HG02588 (cell line): Measurements from ENCODE around the gene TMEM14C.
"Not testable (repeated sequence)": the region's sequence is repeated elsewhere in the genome, so short reads cannot be mapped to it uniquely, and the experiment has no call there.

Experiments
- ATAC-seq: cut with Tn5 transposase; IDR thresholded peaks from one replicate; pipeline ENCODE4 v1.9.1; 2021; ENCODE audit warnings: mild to moderate bottlenecking, moderate library complexity; ENCODE audit not compliant: unreplicated experiment

TMEM14C gene

GRCh38 chr6:10720960-10721849, 1.7 kb upstream of the TMEM14C start:
- not testable (repeated sequence) for ATAC-seq

GRCh38 chr6:10721850-10722569, 860 bp upstream of the TMEM14C start:
- ATAC-seq, result no peak

DNA sequence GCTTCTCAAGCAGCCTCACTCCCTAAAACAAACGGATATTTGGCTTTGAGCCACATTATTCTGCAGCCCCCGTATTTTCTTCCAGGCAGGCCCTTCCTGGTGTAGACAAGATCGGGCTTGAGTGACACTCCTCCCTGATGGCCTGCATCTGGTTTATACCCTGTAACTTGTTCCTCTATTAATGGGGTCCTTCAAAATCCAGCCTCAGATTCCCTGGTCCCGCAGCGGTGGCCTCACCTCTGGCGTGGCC, 375 bp upstream of the TMEM14C start:
- no peak for ATAC-seq

DNA sequence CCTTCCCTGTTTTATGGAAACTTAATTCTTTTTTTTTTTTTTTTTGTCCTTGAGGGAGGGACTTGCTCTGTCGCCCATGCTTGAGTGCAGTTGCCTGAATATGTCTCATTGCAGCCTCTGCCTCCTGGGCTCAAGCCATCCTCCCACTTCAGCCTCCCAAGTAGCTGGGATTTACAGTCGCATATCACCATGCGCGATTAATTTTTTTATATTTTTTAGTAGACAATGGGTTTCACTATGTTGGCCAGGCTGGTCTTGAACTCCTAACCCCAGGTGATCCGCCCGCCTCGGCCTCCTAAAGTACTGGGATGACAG, 654 bp downstream of the TMEM14C start:
- ATAC-seq, result no peak

DNA sequence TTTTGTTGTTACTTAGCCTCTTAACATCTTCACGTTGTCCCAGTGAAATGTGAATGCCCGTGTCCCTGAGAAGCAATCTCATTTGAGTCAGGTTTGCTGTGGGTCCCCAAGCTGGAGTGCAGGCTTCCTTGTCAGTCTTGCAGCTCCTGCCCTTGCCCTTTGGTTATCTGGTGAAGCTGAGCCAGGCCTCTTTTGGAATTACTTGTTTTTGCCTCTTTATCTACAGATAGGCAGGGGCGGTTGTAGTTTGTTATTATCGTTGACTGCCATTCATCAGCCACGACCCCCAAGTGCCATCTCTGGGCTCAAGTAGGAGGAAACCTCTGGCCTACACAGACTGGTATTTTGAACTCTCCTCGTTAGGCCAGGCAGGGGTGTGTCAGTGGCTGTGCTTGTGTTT, 2.2 kb downstream of the TMEM14C start:
- ATAC-seq, result no peak

DNA sequence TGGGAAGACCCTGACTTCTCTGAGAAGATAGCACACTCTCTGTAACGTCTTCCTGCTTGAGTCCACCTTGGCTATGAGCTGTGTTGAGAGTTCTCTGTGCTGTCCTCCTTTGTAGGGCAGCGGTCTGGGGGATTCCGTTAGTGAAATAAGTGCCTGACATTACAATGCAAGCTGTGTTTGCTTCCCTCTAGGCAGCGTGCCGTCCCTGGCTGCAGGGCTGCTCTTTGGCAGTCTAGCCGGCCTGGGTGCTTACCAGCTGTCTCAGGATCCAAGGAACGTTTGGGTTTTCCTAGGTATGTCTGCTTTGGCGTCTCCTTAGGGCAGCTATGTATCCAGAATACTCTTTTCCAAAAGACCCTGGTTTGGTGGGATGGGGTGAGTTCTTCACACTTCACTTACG, 2.8 kb downstream of the TMEM14C start:
- no peak for ATAC-seq

DNA sequence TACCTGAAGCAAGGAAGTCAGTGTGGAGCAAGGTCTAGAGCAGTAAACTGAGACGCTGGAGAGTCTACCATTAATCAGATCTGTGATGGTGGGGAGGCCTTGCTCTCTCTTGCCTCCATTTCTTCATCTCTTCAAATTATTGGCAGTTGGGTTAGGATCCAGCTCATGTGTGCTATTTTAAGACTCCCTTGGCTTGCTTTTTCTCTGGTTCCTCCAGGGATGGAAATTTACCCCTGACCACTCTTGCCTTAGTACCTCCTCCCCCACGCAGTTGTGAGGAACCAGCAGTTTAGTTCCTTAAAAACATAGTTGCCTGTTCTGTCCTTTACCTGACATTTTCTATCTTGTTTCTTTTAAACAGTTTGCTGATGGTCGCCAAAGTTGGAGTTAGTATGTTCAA, 7.4 kb downstream of the TMEM14C start:
- no peak for ATAC-seq

DNA sequence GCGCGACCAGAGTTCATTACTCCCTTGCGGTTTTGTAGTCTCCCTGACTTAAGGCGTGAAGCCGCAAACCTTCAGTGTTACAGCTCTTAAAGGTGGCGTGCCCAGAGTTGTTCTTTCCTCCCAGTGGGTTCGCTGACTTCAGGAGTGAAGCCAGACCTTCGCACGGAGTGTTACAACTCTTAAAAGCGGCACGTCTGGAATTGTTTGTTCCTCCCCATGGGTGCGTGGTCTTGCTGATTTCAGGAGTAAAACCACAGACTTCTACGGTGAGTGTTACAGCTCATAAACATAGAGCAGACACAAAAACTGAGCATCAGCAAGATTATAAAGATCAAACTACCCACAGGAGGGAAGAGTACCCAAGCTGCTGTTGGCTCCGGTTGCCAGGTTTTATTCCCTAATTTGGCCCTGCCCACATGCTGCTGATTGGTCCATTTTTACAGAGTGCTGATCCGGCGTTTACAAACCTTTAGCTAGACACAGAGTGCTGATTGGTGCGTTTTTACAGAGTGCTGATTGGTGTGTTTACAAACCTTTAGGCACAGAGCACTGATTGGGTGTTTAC, 10.4 kb downstream of the TMEM14C start:
- no peak for ATAC-seq

DNA sequence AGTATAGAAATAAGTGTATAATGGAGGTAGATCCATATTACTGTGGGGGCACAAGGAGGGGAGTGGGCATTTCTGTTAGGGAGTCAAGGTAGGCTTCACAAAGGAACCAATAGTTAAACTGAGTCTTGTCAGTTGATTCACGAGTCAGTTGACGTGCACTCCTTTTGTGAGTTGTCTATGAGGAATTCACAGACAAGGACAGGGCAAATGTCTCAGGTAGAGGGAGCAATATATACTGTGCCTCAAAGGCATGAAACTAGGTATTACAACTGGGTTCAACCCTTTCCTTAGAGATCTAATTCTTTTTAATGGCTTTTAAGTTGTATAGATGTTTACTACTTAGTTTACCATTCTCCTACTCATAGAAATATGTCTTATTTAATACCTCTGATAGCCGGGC, 11.0 kb downstream of the TMEM14C start:
- no peak for ATAC-seq

DNA sequence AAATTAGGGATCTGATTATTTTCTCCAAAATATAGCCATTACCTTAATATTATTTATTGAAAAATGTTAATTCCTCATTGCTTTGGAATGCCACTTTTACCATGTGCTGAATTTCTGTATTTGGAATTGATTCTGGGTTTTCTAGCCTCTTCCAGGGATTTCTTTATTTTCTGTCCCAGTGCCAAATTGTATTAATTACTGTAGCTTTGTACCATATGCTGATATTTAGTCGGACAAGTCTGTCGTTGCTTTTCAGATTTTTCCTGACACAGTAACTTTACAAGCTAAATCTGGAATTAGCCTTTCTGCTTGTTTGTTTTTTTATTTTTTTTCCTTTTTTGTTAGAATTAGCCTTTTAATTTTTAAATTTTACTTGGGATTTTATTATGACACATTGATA, 13.9 kb downstream of the TMEM14C start:
- ATAC-seq, result no peak

- ATAC-seq, result no peak
These were observed 17.2 kb downstream of the TMEM14C start for GRCh38 chr6:10740061-10740460.

DNA sequence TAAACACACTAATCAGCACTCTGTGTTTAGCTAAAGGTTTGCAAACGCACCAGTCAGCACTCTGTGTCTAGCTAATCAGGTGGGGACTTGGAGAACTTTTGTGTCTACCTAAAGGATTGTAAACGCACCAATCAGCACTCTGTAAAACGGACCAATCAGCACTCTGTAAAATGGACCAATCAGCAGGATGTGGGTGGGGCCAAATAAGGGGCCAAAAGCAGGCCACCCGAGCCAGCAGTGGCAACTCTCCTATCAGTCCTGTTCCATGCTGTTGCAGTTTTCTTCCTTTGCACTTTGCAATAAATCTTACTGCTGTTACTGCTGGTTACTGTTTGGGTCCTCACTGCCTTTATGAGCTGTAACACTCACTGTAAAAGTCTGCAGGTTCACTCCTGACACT, 18.8 kb downstream of the TMEM14C start:
- not testable (repeated sequence) for ATAC-seq

GRCh38 chr6:10742251-10742650, 19.4 kb downstream of the TMEM14C start:
- ATAC-seq, result no peak

GRCh38 chr6:10743515-10743914, 20.6 kb downstream of the TMEM14C start:
- ATAC-seq, result no peak

DNA sequence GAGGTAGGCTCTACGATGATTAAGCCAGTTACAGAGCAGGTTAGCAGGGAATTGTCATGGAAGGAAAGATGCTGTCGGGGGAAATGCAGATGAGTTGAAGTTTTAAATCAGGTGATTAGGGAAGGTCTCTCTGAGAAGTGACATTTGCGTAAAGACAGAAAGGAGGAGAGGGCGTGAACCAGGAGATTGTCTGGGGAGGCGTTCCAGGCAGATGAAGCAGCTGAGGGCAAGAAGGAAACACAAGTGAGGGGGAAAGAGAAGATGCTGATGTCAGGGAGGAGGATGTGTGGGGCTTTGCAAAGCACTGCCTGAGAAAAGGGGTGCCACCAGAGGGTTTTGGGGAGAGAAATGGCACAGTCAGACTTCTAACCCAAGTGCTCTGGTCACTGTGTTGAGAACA, 22.2 kb downstream of the TMEM14C start:
- no peak for ATAC-seq

GRCh38 chr6:10746915-10747250, 24.0 kb downstream of the TMEM14C start:
- no peak for ATAC-seq

- ATAC-seq, result peak; percentile 95
These were observed 24.5 kb downstream of the TMEM14C start, which contains the start of gene TMEM14B for GRCh38 chr6:10747251-10747972. TMEM14B (plus strand) TSS chr6:10747805; CDS start chr6:10749246, 1,441 bp downstream.

- ATAC-seq, result no peak
These were observed 26.9 kb downstream of the TMEM14C start for GRCh38 chr6:10749734-10750133.

DNA sequence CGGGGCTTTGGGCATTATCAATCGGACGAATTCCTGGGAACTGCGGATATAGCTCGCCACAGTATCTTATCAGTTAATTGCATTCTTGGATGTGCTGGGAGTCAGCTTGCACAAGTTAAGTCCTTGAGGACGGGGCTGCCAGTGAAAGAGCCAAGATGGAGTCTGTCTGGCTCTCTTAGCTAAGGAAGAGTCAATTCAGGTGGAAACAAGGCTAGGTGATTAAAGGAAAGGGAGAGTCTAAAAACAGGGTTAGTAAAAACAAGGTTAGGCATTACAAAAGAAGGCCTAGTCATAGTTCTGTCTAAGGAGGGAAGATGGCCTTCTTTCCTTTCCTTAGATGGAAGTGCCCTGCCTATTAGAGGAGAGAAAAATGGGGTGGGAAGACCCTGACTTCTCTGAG, 27.7 kb downstream of the TMEM14C start:
- ATAC-seq, result not testable (repeated sequence)

DNA sequence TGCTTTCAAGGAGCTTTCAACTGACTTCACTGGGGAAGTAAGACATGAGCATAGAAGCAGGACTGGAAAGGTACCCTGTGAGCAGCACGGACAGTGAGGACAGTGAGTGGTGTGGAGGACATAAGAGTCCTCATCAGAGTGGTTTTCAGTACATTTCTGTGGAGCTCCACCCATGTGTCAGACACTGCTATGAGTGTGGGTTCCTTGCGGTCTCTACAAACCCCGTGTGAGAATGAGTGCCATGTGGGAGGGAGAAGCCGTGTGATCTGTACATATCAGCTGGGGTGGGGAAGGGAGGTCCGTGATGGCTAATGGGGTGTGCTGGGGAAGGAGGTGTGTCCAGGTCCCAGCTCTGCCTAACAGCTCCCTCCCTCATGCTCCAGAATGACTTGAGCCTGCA, 28.9 kb downstream of the TMEM14C start:
- ATAC-seq, result not testable (repeated sequence)

- no peak for ATAC-seq
These were observed 33.2 kb downstream of the TMEM14C start for GRCh38 chr6:10756085-10756484.
